ENCODE data around the gene FOXP1.
"Not testable (repeated sequence)": the region's sequence is repeated elsewhere in the genome, so short reads cannot be mapped to it uniquely, and the experiment has no call there.

FOXP1 gene

DNA sequence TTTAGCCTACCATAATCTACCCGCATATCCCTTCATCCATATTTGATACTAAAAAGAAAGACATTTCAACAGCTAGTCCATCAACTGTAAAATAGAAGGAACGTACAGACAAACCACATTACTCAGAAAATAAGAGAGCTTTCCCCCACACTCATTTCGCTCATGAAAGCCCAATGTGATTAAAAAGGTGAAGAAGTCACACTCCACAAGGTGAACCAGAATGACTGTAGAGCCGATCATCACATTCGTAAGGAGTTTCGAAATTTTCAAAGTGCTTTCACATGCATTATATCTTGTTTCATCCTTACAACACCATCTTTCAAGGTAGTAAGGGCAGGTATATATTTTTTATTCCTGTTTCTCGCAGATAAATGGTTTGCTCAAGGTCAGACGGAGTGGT lies 225.3 kb downstream of the FOXP1 start:
- no peak for DNase-seq

DNA sequence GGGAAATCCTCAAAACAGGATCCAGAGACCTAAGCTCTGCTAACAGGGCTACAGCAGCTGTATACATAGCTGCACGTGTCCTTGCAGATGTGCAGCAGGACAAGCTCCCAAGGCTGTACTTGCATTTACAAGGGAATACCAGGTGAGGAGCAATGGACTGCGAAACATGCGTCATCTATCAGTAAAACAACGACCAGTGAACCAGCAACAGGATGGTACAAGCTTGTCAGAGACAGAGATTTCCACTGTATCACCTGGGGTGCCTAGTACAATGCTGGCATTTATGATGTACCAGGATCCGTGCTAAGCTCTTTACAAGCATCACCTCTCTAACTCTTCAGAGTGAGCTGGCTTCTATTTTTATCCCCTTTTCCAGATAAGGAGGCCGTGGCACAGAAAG lies 227.3 kb downstream of the FOXP1 start:
- no peak for DNase-seq

DNA sequence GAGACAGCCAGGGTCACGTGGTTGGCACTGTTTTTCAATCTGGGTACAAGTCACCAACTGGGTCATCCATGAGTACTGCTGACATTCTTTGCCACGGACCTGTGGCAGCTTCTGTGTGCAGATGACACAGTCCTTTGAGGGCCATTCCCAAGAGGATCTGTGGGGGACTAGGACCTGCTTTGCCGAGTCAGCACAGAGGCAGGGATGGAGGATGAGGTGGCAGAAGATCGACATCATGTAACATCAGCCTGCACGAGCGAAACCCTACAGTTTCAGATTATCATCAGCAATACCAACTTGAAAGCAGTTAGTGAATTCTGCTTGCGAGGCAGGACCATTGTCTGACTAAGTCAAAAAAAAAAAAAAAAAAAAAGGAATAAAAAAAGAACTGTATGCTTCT lies 227.7 kb downstream of the FOXP1 start:
- DNase-seq: no peak

DNA sequence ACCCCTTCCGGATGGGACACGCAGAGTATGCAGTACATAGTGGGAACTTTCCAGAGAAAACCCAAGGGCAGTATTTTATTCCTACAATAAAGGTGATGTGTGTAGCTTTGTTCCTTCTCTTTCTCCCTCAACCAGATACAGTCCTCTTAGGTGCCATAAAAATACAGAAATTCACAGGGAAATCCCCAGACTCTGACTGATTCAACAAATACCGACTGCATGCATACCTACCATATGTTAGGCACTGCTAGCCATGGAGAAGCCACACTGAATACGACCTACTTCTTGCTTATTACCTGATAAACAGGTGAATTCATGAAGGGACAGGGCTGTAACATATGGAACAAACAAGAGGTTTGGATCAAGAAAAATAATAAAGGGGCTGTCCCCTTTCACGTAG lies 228.5 kb downstream of the FOXP1 start:
- no peak for DNase-seq

DNA sequence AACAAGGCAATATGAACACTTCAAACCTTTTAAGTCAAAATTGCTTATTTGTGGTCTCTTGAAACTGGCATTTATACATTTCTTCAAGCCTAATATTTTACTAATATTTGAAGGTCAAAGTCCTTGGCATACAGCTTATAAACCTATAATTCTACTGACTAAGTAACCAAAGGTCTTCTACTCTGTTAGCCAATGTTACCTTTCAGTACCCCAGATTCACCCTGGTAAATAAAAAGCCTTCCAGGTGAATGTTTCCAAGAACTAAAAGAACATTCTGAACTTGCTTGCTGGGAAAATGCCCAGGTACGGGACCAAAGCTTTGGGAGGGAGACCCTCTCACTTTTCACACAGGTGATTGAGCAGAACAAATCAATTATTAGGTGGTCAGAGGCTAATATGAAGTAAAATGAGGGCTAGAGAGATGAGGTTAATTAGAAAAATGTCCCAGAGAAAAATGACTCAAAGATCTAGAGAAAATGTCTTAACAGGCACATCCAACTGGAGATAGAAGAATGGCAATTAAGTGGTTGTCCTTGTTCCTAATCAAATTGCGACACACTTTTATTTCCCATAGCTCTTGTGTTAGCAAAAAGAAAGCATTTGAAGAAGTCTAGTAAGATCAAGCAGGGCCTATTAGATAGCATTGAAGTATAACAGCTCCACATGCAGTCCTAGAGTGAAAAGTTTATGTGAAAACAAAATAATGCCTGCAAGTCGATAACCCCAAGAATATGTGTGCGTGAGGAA lies 232.0 kb downstream of the FOXP1 start:
- no peak for DNase-seq

DNA sequence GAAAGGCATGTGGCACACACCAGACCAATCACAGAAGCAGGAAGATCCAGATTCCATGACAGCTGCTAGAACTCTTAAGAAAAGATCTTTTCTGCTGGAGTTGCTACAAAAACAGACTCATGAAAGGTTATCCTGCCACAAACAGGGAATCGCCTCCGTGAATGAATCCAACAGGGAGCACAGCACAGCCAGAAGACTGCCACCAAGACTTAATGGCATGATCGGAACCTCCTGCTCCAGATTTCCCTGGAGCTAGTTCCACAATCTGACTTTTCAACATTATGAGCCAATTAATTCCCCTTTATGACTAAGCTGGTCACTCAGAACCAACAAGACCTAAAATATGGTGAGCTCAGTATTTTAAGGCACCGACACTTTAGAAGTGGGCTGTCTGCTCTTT lies 232.5 kb downstream of the FOXP1 start:
- no peak for DNase-seq

DNA sequence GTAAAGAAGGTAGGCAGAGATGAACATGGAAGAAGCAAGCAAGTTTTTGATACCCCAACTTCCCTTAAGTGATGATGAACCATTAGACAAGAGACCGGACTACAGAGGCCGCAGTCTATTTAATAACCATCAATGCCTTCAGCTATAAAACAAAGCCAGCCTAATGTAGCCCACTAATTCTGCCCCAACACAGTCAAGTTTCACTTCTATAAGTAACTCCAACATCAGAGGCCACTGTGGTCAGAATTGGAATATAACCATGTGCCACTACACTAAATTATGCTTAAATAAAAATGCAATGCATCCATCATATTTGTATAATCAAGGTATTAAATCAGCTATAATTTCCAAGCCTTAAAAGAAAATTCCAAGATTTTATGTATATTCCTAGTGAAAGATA lies 234.7 kb downstream of the FOXP1 start:
- DNase-seq: no peak

DNA sequence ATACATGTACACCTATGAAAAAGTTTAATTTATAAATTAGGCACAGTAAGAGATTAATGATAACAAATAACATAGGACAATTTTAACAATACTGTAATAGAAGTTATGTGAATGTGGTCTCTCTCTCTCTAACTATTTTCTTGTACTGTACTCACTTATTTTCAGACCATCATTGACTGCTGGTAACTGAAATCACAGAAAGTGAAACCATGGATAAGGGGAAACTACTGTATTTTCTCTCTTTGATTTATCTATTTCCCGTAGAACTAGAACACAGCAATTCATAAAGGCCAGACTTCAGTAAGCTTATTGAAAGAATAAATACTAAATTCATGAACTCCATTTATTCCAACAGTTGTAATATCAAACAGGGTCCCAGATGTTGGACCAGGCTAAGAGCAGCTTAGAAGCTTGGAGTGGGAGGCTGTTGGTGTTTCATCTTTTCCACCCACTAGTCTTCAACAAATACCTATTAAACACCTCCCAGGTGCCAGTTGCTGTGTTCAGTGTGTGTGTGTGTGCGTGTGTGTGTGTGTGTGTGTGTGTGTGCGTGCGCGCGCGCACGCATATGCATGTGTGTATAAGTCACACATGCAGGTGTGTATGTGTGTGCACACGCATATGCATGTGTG lies 235.4 kb downstream of the FOXP1 start:
- no peak for DNase-seq

DNA sequence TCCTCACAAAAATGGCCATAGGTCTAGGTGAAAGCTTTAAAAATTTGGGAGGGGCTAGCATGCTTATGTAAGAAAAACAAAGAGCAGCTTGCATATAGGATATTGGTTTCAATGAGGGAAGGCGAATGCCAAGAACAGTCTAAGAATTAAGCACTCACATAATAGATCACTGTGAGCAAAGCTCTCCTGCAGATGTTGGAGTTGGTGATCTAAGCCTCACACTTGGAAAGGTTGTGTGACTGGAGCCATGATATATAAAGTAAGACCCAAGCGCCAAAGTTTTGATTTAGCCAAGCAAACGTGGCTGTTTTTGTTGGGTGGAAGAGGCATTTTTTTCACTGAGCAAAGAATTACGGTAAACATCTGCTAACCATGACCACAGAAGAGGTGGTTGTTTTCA lies 237.5 kb downstream of the FOXP1 start:
- DNase-seq: no peak

DNA sequence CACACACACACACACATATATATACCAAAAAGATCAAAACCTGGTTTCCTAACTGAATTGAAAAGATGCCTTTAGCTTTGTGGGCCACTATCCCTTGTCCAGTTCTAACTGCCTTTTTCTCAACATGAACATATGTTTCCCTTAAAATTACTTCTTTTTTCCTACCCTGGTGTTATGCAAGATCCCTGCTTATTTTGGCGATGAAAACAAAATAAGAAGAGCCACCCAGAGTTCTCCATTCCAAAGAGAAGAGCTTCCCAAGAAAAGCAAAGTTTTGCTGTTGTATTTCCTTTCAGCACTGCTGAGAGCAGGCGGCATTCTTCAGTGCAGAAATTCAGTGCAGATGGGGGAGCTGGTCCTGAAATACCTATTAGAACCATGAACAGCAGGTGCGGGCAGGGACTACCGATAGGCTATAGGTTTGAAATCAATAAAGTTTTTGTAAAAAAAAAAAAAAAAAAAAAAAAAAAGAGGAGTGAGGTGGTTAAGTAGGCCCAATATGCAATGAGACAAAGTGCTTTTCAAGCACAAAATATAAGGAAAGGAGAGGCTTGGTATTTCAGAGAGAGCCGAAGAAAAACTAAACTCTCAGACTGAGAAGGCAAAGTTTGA lies 238.0 kb downstream of the FOXP1 start:
- DNase-seq: no peak

DNA sequence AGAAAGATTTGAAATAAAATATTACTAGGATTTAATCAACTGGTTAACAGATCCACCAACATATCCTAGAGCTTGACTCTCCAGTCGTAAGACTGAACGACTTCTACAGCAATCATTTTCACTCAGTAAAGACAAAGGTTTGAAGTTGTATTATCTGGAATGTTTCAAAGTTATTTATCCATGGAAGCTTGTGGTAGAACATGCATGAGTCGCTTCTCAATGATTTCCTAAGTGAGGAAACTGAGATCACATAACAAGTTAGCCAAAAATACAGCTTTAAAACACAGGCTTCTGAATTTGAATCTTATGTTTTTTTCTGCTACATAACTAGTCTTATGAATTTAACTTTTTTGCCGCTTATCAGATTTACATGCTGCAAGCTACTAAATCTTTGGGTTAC lies 241.8 kb downstream of the FOXP1 start:
- no peak for DNase-seq

DNA sequence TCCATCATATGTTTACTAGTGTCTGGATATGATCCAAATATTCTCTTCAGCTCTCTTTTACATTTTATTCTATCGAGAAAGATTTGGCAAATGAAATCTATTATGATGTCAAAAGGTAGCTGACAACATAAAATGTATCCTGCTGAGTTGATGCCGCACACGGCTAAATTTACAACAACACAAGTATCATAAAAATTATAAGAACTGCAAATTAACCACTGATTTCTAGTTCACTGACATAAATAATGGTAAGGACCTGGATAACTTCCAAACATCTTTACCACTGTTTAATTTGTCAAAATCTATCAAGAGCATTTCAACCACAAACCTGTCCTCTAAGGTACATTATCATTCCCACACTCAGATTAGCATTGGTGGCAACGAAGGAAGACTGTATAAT lies 244.5 kb downstream of the FOXP1 start:
- no peak for DNase-seq

DNA sequence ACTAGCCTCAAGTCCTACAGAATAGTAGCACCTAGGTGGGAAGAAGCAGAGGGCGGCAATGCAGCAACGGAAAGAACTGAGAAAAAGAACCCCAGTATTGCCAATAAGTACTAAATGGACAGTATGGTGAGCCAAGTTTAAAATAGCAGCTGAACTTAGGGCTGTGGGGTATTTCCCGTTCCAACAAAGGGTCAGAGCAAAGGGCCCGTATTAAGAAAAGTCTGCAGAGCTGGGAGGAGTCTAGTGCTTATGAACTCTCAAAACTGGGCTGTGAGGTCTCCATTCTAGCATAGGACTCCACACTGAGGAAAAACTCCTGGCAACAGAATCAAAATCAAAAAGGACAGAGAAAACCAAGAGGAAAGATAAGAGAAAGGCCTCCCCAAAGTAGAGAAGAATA lies 250.7 kb downstream of the FOXP1 start:
- no peak for DNase-seq

DNA sequence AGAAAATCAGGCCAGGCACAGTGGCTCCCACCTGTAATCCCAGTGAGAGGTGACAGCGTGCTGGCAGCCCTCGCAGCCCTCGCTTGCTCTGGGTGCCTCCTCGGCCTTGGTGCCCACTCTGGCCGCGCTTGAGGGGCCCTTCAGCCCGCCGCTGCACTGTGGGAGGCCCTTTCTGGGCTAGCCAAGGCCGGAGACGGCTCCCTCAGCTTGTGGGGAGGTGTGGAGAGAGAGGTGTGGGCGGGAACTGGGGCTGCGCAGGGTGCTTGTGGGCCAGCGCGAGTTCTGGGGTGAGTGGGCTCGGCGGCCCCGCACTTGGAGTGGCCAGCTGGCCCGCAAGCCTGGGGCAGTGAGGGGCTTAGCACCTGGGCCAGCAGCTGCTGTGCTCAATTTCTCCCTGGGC lies 252.6 kb downstream of the FOXP1 start:
- no peak for DNase-seq

DNA sequence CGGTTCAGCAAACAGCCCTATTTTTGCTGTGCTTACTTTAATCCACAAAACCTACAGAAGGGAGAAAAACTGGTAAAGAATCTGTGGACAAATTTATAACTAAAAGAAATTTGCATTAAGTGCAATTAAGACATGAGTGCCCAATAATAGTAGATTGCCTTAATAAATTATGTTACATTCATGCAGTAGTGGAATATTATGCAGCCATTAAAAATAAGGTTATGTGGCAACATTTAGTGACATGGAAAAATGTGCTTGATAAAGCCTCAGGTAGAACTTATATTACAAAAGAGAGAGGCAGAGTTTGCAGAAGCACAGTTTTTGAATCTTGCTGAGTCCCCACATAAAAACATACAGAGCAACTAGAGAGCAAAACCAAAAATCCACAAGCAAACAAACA lies 253.0 kb downstream of the FOXP1 start:
- no peak for DNase-seq

DNA sequence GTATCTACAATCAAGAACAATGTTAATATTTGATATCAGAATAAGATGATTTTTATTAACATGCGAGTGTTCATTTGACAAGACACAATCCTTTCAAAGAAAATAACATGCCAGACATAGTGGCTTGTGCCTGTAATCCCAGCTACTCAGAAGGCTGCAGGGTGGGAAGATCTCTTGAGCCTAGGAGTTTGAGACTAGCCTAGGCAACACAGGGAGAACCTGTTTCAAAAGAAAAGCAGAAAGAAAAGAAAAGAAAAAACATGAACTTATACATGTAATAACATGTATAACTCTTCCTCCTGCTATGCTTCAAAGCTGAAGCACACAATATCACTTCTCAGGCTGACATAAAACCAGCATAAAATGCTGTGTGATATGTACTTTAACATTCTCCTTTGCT lies 253.7 kb downstream of the FOXP1 start:
- no peak for DNase-seq

DNA sequence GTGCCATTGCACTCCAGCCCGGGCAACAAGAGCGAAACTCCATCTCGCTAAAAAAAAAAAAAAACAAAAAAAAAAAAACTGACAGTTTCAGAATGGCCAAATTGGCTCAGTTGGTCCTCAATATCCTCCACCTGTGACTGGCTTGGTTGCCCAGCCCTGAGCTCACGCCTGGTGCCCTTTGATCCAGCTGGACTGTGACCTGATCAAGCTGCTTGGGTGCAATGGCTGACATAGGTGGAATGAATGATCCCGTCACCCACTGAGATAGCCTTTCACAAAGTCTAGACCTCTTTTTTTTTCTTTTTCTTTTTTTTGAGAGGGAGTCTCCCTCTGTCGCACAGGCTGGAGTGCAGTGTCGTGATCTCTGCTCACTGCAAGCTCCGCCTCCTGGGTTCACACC lies 254.6 kb downstream of the FOXP1 start:
- no peak for DNase-seq

DNA sequence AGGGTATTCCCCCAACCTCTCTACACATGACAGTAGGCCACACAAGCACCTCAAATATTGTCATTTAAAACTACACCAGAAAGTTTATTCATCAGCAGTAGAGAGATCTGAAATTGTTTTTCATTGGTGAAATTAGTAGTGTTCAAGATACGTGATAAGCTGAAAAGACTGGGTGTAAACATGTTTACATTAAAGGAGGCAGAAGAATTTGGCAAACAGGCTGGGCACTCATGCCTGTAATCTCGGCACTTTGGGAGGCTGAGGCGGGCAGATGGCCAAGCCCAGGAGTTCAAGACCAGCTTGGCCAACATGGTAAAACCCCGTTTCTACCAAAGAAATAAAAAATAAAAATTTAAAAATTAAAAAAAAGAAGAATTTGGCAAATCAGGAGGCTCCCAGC lies 255.6 kb downstream of the FOXP1 start:
- no peak for DNase-seq

DNA sequence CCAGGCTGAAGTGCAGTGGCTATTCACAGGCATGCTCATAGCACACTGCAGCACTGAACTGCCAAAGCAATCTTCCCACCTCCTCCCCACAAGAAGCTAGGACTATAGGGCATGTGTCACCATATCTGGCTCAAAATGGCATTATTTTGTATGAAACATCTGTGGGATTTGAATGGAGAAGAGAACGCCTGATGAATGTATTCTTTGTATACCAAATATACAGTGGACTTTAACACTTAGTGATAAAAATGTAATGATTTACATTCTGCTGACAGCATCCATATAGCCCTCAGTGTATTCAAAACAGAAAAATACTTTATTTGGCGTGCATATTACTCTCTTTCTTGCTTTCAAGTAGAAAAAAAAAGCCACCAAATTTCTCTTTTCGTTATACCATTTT lies 257.8 kb downstream of the FOXP1 start:
- no peak for DNase-seq

DNA sequence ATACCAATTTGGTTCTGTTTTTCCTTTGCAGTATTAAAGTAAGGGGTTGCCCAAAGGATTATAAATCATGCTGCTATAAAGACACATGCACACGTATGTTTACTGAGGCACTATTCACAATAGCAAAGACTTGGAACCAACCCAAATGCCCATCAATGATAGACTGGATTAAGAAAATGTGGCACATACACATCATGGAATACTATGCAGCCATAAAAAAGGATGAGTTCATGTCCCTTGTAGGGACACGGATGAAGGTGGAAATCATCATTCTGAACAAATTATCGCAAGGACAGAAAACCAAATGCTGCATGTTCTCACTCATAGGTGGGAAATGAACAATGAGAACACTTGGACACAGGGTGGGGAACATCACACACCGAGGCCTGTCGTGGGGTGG lies 259.3 kb downstream of the FOXP1 start:
- not testable (repeated sequence) for DNase-seq

DNA sequence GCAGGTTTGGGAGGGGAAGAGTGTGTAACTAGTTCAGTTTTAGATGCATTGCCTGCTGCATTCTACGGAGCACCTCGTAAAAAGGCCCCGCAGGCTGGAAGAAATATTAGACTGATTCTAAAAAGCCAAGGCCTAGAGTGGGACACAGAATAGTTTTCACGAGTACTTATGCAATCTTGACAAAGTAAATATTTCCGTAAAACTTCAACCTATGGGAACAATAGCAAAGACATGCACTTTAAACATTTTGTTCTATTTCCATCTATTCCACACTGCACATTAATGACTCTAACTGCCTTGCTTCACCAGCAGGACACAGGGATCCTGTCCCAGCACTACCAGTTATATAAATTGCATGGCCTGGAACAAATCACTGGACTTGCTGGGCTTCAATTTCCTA lies 260.0 kb downstream of the FOXP1 start:
- DNase-seq: no peak

DNA sequence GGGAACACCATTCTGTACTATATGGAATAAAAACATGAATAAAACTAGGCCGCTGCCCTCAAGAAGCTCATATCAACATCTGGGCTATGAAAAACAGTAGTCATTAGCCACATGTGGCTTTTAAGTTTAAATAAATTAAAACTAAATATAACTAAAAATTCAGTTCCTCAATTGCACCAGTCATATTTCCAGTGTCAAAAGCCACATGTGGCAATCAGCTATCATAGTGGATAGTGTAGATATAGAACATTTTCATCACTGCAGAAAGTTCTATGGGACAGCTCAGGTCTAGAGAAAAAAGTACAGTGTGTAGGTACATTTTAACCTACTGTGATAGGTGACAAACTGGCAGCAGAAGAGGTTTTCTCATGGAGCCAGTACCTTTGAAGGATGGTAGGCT lies 261.4 kb downstream of the FOXP1 start:
- no peak for DNase-seq

DNA sequence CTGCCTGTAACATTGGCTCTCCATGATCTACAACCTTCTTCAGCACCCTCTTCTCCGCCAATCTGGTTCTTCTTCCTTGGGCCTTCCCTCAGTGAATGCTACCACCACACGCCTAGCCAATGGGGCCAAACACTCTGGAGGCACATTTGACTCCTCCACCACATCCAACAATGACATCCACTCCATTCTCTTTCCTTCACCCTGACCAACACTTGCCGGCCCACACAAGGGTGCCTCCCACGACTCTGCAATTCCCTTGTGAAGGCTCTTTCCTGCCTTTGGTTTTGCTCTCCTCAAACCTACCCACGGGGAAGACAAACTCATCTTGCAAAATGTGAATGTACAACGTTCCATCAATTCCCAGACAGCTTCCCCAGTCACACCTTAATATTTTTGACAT lies 263.8 kb downstream of the FOXP1 start:
- DNase-seq: no peak

DNA sequence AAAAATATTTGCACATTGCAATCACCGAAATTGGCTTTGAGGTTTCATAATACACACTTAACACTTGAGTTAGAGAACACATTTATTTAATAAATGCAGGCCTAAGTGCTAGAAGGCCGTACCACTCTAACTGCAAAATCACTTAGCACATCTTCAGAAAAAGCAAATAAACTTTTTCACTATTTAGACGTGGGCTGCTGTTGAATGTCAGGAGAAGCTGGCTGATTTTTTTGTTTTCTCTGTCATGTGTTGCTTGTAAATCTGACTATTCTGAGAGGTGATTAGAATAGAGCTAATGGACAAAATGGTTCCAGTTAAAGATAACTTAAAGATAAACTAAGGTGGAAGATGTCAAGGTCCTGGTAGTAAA lies 265.1 kb downstream of the FOXP1 start:
- DNase-seq: no peak
